ENCODE measurements around the gene PDE8A. TPM values are rescaled to one million over a fixed set of nuclear protein-coding genes. Genes with fewer than 3 reads are reported as not detected.

The PDE8A gene
- total and polyA plus RNA-seq, 2 of the 4 experiments (the other 2 are of a cell fraction), result 32.4 to 35.9 TPM

DNA sequence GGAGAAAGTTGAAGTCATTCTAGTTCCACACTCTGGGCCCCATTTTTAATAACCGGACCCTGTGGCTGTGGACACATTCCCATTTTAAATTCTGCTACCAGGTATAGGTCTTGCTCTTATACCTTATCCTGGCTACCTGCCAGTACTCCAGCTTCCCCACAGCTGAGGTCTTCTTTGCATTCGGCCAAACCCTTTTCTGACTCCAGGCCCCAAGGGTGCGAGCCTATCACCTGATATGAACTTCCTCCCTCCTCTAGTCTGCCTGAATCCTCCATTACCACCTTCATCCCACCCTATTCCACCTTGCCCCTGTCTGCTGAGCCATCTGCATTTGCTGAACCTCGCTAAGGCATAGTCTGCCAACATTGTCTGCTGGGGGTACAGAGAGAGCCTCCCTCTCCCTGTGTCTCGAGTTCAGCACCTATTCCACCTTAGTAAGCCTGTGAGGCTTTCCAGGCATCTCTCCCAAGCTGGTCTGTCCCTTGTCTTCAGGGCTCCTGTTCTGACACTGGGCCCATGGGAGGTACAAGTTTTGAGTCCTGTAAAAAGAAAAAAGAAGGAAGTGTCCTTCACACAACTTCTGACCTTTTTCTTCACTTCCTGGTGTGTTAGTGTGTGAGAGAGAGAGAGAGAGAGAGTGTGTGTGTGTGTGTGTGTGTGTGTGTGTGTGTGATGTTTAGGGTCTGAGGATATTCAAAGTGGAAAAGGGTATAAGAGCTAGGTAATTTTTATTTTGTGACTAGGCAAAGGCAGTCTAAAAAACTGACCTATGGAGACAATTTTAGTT is 27.0 kb downstream of the PDE8A start (continued):
- TF ChIP-seq RFX5 (IDR thresholded peaks at IDR 0.05; ENCODE audit: low read depth, low read length) (no peak), MXI1 (IDR thresholded peaks at IDR 0.05; ENCODE audit: borderline replicate concordance, low read depth, low read length) (no peak)

DNA sequence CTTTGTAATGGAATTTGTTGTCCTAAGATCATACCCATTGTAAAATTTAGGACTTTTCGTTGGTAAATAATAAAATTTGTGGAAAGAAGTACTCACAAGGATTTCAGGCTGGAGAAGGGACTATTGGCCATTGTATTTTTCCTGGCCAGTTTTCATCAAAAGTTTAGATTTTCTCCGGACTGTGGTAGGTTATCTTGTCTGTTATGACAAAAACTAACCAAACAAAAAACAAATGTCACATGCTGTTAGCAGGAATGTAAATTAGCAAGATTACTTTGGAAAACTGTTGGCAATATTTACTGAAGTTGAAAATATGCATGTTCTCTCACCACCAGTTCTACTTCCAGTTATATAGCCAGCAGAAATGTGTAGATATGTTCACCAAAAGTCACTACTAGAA is 27.8 kb downstream of the PDE8A start:
- no peak overlapping the region for H4K8ac ChIP-seq (ENCODE audit: low read depth in 2 of 2, low read length in 2 of 2)
- in situ Hi-C loops (cut with MboI; ENCODE audit: low sequenced_read_pairs), result no loop called here
- ATAC-seq (ENCODE audit: low read depth), result peak; percentile 71
- peak overlapping the region; percentile 36; the same call in 1 of the 2 replicates for H3K4me2 ChIP-seq (ENCODE audit: low read depth, low read length)
- no peak overlapping the region for H2BK20ac ChIP-seq (ENCODE audit: low read depth, low read length)
- H3K4me3 ChIP-seq (ENCODE audit: insufficient read depth, low read depth, low read length), result no peak overlapping the region
- no peak overlapping the region for H3K4ac ChIP-seq (ENCODE audit: low read depth, low read length)
- no peak overlapping the region for H4K91ac ChIP-seq (ENCODE audit: insufficient read depth, low read depth, low read length)
- WGBS, 2 experiments (ENCODE audit: extremely low coverage in 2 of 2, insufficient read length in 1 of 2), result no CpG with 5 or more reads among the region's 2 CpGs
- H2BK120ac ChIP-seq (ENCODE audit: low read depth, low read length), result no peak overlapping the region
- CTCF ChIA-PET, result no interaction called here
- POLR2A ChIA-PET (ENCODE audit: unreplicated experiment), result no interaction called here
- BruUV-seq (replicated peaks), result no TSS peak
- H4K20me1 ChIP-seq (ENCODE audit: insufficient read depth, low read length), result peaks cover 70% of the 10 kb centered on the region
- no peak overlapping the region for H3K14ac ChIP-seq (replicated peaks; ENCODE audit: low read depth, low read length)
- no peak overlapping the region for H3K56ac ChIP-seq (ENCODE audit: extremely low read depth, insufficient read depth, low read length)
- H3K23ac ChIP-seq (ENCODE audit: low read depth, low read length), result no peak overlapping the region
- no peak overlapping the region for H3K18ac ChIP-seq (ENCODE audit: low read depth, low read length)
- no peaks in the 10 kb centered on the region for H3K9me3 ChIP-seq (ENCODE audit: control insufficient read depth, insufficient read depth, low read length)
- no peak overlapping the region for H2AK5ac ChIP-seq (ENCODE audit: low read depth, low read length)
- peaks cover 21% of the 10 kb centered on the region for H3K4me1 ChIP-seq (ENCODE audit: control insufficient read depth, insufficient read depth, low read length)
- DNase-seq, result no peak
- no peaks in the 10 kb centered on the region for H3K27me3 ChIP-seq (ENCODE audit: control insufficient read depth, insufficient read depth, low read length)
- peaks cover 19% of the 10 kb centered on the region for H3K9me1 ChIP-seq (ENCODE audit: insufficient read depth, low read length)
- H3K27ac ChIP-seq (ENCODE audit: insufficient read depth, low read length), result no peak overlapping the region
- intact Hi-C loops (cut with micrococcal nuclease), result no loop called here
- no peak overlapping the region for H2AFZ ChIP-seq (replicated peaks; ENCODE audit: low read length, poor library complexity)
- H2BK15ac ChIP-seq (ENCODE audit: low read depth, low read length), result no peak overlapping the region
- no peak overlapping the region for H4K5ac ChIP-seq (ENCODE audit: low read depth, low read length)
- no peak overlapping the region for H3K9ac ChIP-seq (ENCODE audit: low read depth, low read length)
- no peak overlapping the region for H2AK9ac ChIP-seq (replicated peaks; ENCODE audit: low read depth, low read length, poor library complexity)
- dilution Hi-C loops (cut with HindIII; ENCODE audit: low sequenced_read_pairs, unreplicated experiment), result no loop called here
- H3K36me3 ChIP-seq (ENCODE audit: control insufficient read depth, insufficient read depth, low read length), result no peaks in the 10 kb centered on the region
- no peak overlapping the region for H2BK5ac ChIP-seq (ENCODE audit: low read depth, low read length, poor library complexity, severe bottlenecking)
- peaks cover 36 to 75% of the 10 kb centered on the region in 2 experiments for H3K79me1 ChIP-seq (ENCODE audit: low read depth in 1 of 2, low read length in 2 of 2)
- TF ChIP-seq RAD21 (IDR thresholded peaks at IDR 0.05; ENCODE audit: low read length), result no peak
- TF ChIP-seq NFE2L2 (IDR thresholded peaks at IDR 0.05; ENCODE audit: low read depth, low read length), result no peak
- TF ChIP-seq, protein P1, sequence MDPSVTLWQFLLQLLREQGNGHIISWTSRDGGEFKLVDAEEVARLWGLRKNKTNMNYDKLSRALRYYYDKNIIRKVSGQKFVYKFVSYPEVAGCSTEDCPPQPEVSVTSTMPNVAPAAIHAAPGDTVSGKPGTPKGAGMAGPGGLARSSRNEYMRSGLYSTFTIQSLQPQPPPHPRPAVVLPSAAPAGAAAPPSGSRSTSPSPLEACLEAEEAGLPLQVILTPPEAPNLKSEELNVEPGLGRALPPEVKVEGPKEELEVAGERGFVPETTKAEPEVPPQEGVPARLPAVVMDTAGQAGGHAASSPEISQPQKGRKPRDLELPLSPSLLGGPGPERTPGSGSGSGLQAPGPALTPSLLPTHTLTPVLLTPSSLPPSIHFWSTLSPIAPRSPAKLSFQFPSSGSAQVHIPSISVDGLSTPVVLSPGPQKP (IDR thresholded peaks at IDR 0.05; ENCODE audit: borderline replicate concordance, low read depth, low read length), result no peak
- no peak for TF ChIP-seq RFX5 (IDR thresholded peaks at IDR 0.05; ENCODE audit: low read depth, low read length)
- no peak for TF ChIP-seq POLR2A (IDR thresholded peaks at IDR 0.05; ENCODE audit: low read depth, low read length)
- no peak for TF ChIP-seq MXI1 (IDR thresholded peaks at IDR 0.05; ENCODE audit: borderline replicate concordance, low read depth, low read length)
- TF ChIP-seq RCOR1 (IDR thresholded peaks at IDR 0.05; ENCODE audit: insufficient replicate concordance, low read length), result no peak
- no peak for TF ChIP-seq CHD1 (IDR thresholded peaks at IDR 0.05; ENCODE audit: low read depth, low read length)
- TF ChIP-seq USF2 (IDR thresholded peaks at IDR 0.05; ENCODE audit: low read depth, low read length), result no peak
- no peak for TF ChIP-seq MAZ (IDR thresholded peaks at IDR 0.05; ENCODE audit: borderline replicate concordance, low read depth, low read length)
- no peak for TF ChIP-seq SMC3 (IDR thresholded peaks at IDR 0.05; ENCODE audit: low read depth, low read length)
- TF ChIP-seq BHLHE40 (IDR thresholded peaks at IDR 0.05; ENCODE audit: low read depth, low read length), result no peak
- no peak for TF ChIP-seq FOS (IDR thresholded peaks at IDR 0.05; ENCODE audit: low read depth, low read length)
